Measurements from ENCODE around the gene ADNP. TPM values are rescaled to one million over a fixed set of nuclear protein-coding genes. Genes with fewer than 3 reads are reported as not detected.

The ADNP gene
- total RNA-seq, 4 donors from 2014 or later = 51.4 to 67.2 (median 55.4) TPM

DNA sequence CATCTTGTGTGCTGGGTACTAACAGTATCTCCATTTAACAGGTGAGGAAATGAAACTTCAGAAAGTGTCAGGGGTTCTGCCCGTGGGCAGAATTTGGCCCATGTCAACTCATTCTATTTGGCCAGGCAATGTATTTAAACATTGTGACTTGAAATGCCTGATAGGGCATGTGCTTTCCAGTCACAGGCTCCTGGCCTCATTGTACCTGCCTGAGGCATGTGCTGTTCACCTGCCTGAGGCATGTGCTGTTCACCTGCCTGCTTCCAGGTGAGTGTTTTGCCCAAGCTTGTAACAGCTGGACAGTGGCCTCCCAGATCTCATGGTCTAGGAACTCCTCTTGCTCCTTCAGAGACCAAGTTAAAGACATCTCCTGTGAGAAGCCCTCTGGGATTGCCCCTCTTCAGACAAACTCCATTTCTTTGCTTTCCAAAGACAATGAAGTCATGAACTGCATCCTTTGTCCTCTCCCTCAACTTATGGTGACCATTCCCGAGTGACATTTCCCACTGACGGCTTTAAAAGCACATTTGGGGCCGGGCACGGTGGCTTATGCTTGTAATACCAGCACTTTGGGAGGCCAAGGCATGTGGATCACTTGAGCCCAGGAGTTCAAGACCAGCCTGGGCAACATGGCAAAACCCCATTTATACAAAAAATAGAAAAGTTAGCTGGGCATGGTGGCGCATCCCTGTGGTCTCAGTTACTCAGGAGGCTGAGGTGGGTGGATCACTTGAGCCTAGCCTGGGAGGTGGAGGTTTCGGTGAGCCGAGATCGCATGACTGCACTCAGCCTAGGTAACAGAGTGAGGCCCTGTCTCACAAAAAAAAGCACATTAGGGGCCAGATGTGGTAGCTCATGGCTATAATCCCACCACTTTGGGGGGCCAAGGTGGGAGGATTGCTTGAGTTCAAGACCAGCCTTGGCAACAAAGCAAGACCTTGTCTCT is 87.6 kb downstream of the ADNP start:
- Histone ChIP-seq H3K36me3 (no peaks in the 10 kb centered on the region), H3K4me1 (peaks cover 0 to 6% (median 5%) of the 10 kb centered on the region in 3 donors), H3K27me3 (no peaks in the 10 kb centered on the region), H3K27ac (no peak overlapping the region), H3K9me3 (no peaks in the 10 kb centered on the region), H3K4me3 (no peak overlapping the region)
- ATAC-seq = no peak
- 94 to 100% methylated on average over 3 to 5 of the region's 9 CpGs for WGBS, 2 donors (ENCODE audit: low coverage in 1 of 2)
- TF ChIP-seq POLR2AphosphoS5 (IDR thresholded peaks at IDR 0.05) (no peak), EP300 (IDR thresholded peaks at IDR 0.05) (no peak), POLR2A (IDR thresholded peaks at IDR 0.05) (no peak)
- TF ChIP-seq, protein P1, sequence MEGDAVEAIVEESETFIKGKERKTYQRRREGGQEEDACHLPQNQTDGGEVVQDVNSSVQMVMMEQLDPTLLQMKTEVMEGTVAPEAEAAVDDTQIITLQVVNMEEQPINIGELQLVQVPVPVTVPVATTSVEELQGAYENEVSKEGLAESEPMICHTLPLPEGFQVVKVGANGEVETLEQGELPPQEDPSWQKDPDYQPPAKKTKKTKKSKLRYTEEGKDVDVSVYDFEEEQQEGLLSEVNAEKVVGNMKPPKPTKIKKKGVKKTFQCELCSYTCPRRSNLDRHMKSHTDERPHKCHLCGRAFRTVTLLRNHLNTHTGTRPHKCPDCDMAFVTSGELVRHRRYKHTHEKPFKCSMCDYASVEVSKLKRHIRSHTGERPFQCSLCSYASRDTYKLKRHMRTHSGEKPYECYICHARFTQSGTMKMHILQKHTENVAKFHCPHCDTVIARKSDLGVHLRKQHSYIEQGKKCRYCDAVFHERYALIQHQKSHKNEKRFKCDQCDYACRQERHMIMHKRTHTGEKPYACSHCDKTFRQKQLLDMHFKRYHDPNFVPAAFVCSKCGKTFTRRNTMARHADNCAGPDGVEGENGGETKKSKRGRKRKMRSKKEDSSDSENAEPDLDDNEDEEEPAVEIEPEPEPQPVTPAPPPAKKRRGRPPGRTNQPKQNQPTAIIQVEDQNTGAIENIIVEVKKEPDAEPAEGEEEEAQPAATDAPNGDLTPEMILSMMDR (IDR thresholded peaks at IDR 0.05) = no peak

DNA sequence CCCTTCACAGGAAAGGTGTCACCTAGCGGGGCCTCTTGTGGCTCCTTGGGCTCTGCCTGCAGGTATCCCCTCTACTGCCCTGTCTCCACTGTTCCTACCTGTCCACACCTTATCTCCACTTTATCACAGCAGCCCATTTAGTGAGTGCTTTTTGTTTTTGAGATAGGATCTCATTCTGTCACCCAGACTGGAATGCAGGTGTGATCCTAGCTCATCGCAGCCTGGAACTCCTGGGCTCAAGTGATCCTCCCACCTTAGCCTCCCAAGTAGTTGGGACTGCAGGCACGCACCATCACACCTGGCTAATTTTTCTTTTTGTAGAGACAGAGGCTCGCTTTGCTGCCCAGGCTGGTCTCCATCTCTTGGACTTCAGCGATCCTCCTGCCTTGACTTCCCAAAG is 88.4 kb downstream of the ADNP start:
- TF ChIP-seq EP300 (IDR thresholded peaks at IDR 0.05) (no peak), POLR2A (IDR thresholded peaks at IDR 0.05) (no peak), POLR2AphosphoS5 (IDR thresholded peaks at IDR 0.05) (no peak)
- TF ChIP-seq, protein P1 (IDR thresholded peaks at IDR 0.05) = no peak
- no peaks in the 10 kb centered on the region for H3K36me3 ChIP-seq
- 97 to 100% methylated on average over 1 to 4 of the region's 5 CpGs for WGBS, 2 donors (ENCODE audit: low coverage in 1 of 2)
- H3K27ac ChIP-seq = no peak overlapping the region
- no peak overlapping the region for H3K4me3 ChIP-seq
- ATAC-seq = no peak
- peaks cover 0 to 5% (median 3%) of the 10 kb centered on the region in 3 donors for H3K4me1 ChIP-seq
- H3K9me3 ChIP-seq = no peaks in the 10 kb centered on the region
- H3K27me3 ChIP-seq = no peaks in the 10 kb centered on the region

Small RNA genes within 50 kb of the gene (small RNA-seq; reads per million reads assigned to genes)
- 0 reads per million in 4 donors for gene TMSB4XP6

Other genes with a start within 250 kb of the ADNP start
- gene RIPOR3, start 239.9 kb downstream of the ADNP start, total RNA-seq = 10 to 100 TPM in 2 of 4 donors, 1 to 10 TPM in 2; 8.2 to 24.1 (median 12.9) TPM
- gene PARD6B, start 199.9 kb downstream of the ADNP start, total RNA-seq = 1 to 10 TPM; 2.4 to 3.8 (median 2.8) TPM
- gene BCAS4, start 136.4 kb downstream of the ADNP start, total RNA-seq = 10 to 100 TPM in 1 of 4 donors, 1 to 10 TPM in 3; 4.4 to 18.7 (median 4.7) TPM
- 10 to 100 TPM; 35.2 to 63.0 (median 43.5) TPM for gene DPM1, start 27.1 kb upstream of the ADNP start, total RNA-seq
- 1 to 10 TPM; 4.2 to 6.1 (median 5.4) TPM for gene MOCS3, start 27.4 kb upstream of the ADNP start, total RNA-seq
- gene KCNG1, start 91.7 kb upstream of the ADNP start, total RNA-seq = under 1 TPM in 3 of 4 donors, not detected in 1; 0.35 to 0.46 (median 0.40) TPM

All from gastroesophageal sphincter (tissue), 4 donors.